ENCODE results near the gene PROSER2.

Gene PROSER2

GRCh38 chr10:11895598-11895997, 72.4 kb downstream of the PROSER2 start:
- Histone ChIP-seq H3K79me2 (ENCODE audit: low read length) (no peaks in the 10 kb centered on the region), H3K36me3 (replicated peaks; ENCODE audit: low read depth, low read length) (no peaks in the 10 kb centered on the region), H3K27me3 (ENCODE audit: low read depth, low read length) (no peaks in the 10 kb centered on the region), H3K4me2 (ENCODE audit: low read length) (no peak overlapping the region), H4K20me1 (ENCODE audit: insufficient read depth, low read length) (no peaks in the 10 kb centered on the region), H3K4me3 (ENCODE audit: low read length) (no peak overlapping the region), H2AFZ (ENCODE audit: low read depth, low read length) (no peak overlapping the region), H3K27ac (ENCODE audit: low read length) (no peak overlapping the region), H3K9ac (ENCODE audit: low read length) (no peak overlapping the region), H3K9me3 (ENCODE audit: insufficient read depth, low read length) (no peaks in the 10 kb centered on the region), H3K4me1 (ENCODE audit: low read length) (no peaks in the 10 kb centered on the region)
- TF ChIP-seq EZH2phosphoT487 (IDR thresholded peaks at IDR 0.05; ENCODE audit: low read depth) (no peak), CTCF (IDR thresholded peaks at IDR 0.05; ENCODE audit: low read depth, low read length) (no peak)

GRCh38 chr10:11896549-11897200, 73.5 kb downstream of the PROSER2 start:
- no peaks in the 10 kb centered on the region for H3K9me3 ChIP-seq (ENCODE audit: insufficient read depth, low read length)
- H3K79me2 ChIP-seq (ENCODE audit: low read length), result no peaks in the 10 kb centered on the region
- no peak overlapping the region for H3K4me3 ChIP-seq (ENCODE audit: low read length)
- no peaks in the 10 kb centered on the region for H3K36me3 ChIP-seq (replicated peaks; ENCODE audit: low read depth, low read length)
- no peaks in the 10 kb centered on the region for H3K27me3 ChIP-seq (ENCODE audit: low read depth, low read length)
- no peak overlapping the region for H2AFZ ChIP-seq (ENCODE audit: low read depth, low read length)
- H3K4me1 ChIP-seq (ENCODE audit: low read length), result no peaks in the 10 kb centered on the region
- no peaks in the 10 kb centered on the region for H4K20me1 ChIP-seq (ENCODE audit: insufficient read depth, low read length)
- no peak overlapping the region for H3K9ac ChIP-seq (ENCODE audit: low read length)
- TF ChIP-seq EZH2phosphoT487 (IDR thresholded peaks at IDR 0.05; ENCODE audit: low read depth) (no peak), CTCF (IDR thresholded peaks at IDR 0.05; ENCODE audit: low read depth, low read length) (no peak)
- H3K4me2 ChIP-seq (ENCODE audit: low read length), result no peak overlapping the region
- H3K27ac ChIP-seq (ENCODE audit: low read length), result no peak overlapping the region

GRCh38 chr10:11898033-11898371, 74.8 kb downstream of the PROSER2 start:
- TF ChIP-seq CTCF (IDR thresholded peaks at IDR 0.05; ENCODE audit: low read depth, low read length), result no peak
- no peak for TF ChIP-seq EZH2phosphoT487 (IDR thresholded peaks at IDR 0.05; ENCODE audit: low read depth)
- no peaks in the 10 kb centered on the region for H3K4me1 ChIP-seq (ENCODE audit: low read length)
- no peaks in the 10 kb centered on the region for H3K36me3 ChIP-seq (replicated peaks; ENCODE audit: low read depth, low read length)
- H4K20me1 ChIP-seq (ENCODE audit: insufficient read depth, low read length), result no peaks in the 10 kb centered on the region
- no peaks in the 10 kb centered on the region for H3K27me3 ChIP-seq (ENCODE audit: low read depth, low read length)
- H3K4me2 ChIP-seq (ENCODE audit: low read length), result no peak overlapping the region
- H3K27ac ChIP-seq (ENCODE audit: low read length), result no peak overlapping the region
- H3K4me3 ChIP-seq (ENCODE audit: low read length), result no peak overlapping the region
- H3K9me3 ChIP-seq (ENCODE audit: insufficient read depth, low read length), result no peaks in the 10 kb centered on the region
- no peak overlapping the region for H2AFZ ChIP-seq (ENCODE audit: low read depth, low read length)
- H3K9ac ChIP-seq (ENCODE audit: low read length), result no peak overlapping the region
- H3K79me2 ChIP-seq (ENCODE audit: low read length), result no peaks in the 10 kb centered on the region

GRCh38 chr10:11898372-11899066, 75.4 kb downstream of the PROSER2 start:
- Histone ChIP-seq H3K4me1 (ENCODE audit: low read length) (no peaks in the 10 kb centered on the region), H3K4me3 (ENCODE audit: low read length) (no peak overlapping the region), H2AFZ (ENCODE audit: low read depth, low read length) (no peak overlapping the region), H3K27ac (ENCODE audit: low read length) (no peak overlapping the region), H3K36me3 (replicated peaks; ENCODE audit: low read depth, low read length) (no peaks in the 10 kb centered on the region), H4K20me1 (ENCODE audit: insufficient read depth, low read length) (no peaks in the 10 kb centered on the region), H3K9ac (ENCODE audit: low read length) (no peak overlapping the region), H3K27me3 (ENCODE audit: low read depth, low read length) (no peaks in the 10 kb centered on the region), H3K9me3 (ENCODE audit: insufficient read depth, low read length) (no peaks in the 10 kb centered on the region), H3K4me2 (ENCODE audit: low read length) (no peak overlapping the region), H3K79me2 (ENCODE audit: low read length) (no peaks in the 10 kb centered on the region)
- no peak for TF ChIP-seq EZH2phosphoT487 (IDR thresholded peaks at IDR 0.05; ENCODE audit: low read depth)
- TF ChIP-seq CTCF (IDR thresholded peaks at IDR 0.05; ENCODE audit: low read depth, low read length), result no peak

Measured in OCI-LY3 (cell line).